HL-60 (cell line): ENCODE data around the gene ADGRF5.

ENCODE experiments used
- DNase-seq, 2 experiments: peaks; one replicate each; pipeline ENCODE4 v3.0.0-alpha.2; 2010 to 2020; ENCODE audit warnings: low read depth in 1 of 2, low spot score in 1 of 2
- H3K27ac ChIP-seq: fragments of 250-450 bp; sonication (Bioruptor Pico); replicated peaks from 2 replicates; pipeline ENCODE4 v1.5.1; 2020; ENCODE audit warnings: mild to moderate bottlenecking, moderate library complexity
- H3K27me3 ChIP-seq: fragments of 250-450 bp; sonication (Bioruptor Pico); 2 replicates; pipeline ENCODE4 v1.5.1; 2021; ENCODE audit warnings: mild to moderate bottlenecking, moderate library complexity; ENCODE audit not compliant: insufficient read depth, poor library complexity, severe bottlenecking
- H3K4me3 ChIP-seq: replicated peaks from 2 replicates; pipeline ENCODE4 v1.5.1; 2011; ENCODE audit warnings: mild to moderate bottlenecking, control low read depth, low read length; ENCODE audit not compliant: insufficient read depth
- GABPA ChIP-seq: IDR thresholded peaks from 2 replicates; pipeline ENCODE4 v1.6.1; 2012; ENCODE audit warnings: low read depth
- POLR2AphosphoS5 ChIP-seq: IDR thresholded peaks from 2 replicates; pipeline ENCODE4 v1.6.1; 2012; ENCODE audit warnings: low read depth
- SPI1 ChIP-seq: IDR thresholded peaks from 2 replicates; pipeline ENCODE4 v1.6.1; 2012; ENCODE audit warnings: low read depth, mild to moderate bottlenecking, borderline replicate concordance
- TF ChIP-seq, protein P1 (sequence below): IDR thresholded peaks from 2 replicates; pipeline ENCODE4 v1.6.1; 2012; ENCODE audit warnings: low read depth; ENCODE audit not compliant: insufficient replicate concordance
- TF ChIP-seq, protein P2 (sequence below): IDR thresholded peaks from one replicate; pipeline ENCODE4 v1.5.1; 2011; ENCODE audit warnings: low read length, control low read depth, inconsistent platforms; ENCODE audit not compliant: insufficient read depth

Gene ADGRF5

DNA sequence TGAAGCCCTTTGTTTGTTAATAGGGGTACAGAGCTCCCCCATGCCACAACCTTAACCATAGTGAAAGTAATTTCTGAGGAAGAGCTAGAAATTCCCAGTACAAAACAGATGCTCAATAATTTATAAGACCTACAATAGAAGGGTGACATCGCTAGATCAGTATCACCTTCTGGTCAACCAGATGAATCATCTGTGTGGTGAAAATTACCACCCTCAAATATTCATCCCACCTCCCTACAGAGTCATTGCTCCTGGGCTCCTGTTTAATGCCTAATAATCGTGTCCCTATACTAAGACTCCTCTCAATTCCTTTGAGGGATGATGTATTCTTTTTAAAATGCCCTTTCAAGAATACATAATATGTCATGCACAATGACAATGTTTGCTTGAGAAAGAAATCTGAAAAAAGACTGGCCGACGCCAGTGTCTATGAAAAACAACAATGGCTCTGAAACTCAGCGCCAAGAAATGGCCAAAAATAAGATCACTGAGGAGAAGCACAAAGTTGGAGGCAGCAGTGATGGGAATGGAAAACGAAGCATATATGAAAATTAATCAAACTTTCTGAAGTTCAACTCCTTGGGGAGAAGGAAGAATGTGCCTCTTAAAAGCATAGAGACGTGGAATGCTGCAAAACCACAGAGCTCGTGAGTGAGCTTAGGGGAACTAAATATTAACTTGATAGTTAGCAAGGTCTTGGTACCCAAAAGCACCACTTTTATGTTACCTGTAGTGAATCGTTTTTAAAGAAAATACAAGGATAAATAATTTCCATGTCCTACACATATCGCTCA, 11.0 kb upstream of the ADGRF5 start:
- H3K4me3 ChIP-seq = no peak overlapping the region
- TF ChIP-seq, protein P1, sequence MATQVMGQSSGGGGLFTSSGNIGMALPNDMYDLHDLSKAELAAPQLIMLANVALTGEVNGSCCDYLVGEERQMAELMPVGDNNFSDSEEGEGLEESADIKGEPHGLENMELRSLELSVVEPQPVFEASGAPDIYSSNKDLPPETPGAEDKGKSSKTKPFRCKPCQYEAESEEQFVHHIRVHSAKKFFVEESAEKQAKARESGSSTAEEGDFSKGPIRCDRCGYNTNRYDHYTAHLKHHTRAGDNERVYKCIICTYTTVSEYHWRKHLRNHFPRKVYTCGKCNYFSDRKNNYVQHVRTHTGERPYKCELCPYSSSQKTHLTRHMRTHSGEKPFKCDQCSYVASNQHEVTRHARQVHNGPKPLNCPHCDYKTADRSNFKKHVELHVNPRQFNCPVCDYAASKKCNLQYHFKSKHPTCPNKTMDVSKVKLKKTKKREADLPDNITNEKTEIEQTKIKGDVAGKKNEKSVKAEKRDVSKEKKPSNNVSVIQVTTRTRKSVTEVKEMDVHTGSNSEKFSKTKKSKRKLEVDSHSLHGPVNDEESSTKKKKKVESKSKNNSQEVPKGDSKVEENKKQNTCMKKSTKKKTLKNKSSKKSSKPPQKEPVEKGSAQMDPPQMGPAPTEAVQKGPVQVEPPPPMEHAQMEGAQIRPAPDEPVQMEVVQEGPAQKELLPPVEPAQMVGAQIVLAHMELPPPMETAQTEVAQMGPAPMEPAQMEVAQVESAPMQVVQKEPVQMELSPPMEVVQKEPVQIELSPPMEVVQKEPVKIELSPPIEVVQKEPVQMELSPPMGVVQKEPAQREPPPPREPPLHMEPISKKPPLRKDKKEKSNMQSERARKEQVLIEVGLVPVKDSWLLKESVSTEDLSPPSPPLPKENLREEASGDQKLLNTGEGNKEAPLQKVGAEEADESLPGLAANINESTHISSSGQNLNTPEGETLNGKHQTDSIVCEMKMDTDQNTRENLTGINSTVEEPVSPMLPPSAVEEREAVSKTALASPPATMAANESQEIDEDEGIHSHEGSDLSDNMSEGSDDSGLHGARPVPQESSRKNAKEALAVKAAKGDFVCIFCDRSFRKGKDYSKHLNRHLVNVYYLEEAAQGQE = no peak
- TF ChIP-seq SPI1 = no peak
- H3K27ac ChIP-seq = no peak overlapping the region
- DNase-seq = no peak
- no peaks in the 10 kb centered on the region for H3K27me3 ChIP-seq

DNA sequence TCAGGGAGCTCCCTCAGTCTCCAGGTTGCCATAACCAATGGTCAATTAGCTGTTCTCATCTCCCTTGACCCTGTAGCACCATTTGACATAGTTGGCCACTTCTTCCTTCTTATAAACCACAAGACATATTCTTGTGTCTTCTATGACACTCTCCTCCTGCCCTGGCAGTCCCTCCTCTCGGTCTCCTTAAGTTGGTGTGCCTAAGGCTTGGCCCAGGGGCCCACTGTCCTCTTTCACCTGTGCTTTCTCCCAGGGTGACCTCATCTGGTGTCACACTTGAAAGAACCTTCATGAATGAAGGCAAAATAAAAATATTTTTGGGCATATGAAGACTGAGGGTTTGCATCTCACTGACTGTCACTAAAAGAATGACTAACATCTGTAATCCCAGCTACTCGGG, 9.7 kb upstream of the ADGRF5 start:
- Histone ChIP-seq H3K27ac (no peak overlapping the region), H3K27me3 (no peaks in the 10 kb centered on the region), H3K4me3 (no peak overlapping the region)
- DNase-seq = no peak
- TF ChIP-seq SPI1 (no peak), GABPA (no peak), POLR2AphosphoS5 (no peak)
- TF ChIP-seq, protein P1 = no peak

DNA sequence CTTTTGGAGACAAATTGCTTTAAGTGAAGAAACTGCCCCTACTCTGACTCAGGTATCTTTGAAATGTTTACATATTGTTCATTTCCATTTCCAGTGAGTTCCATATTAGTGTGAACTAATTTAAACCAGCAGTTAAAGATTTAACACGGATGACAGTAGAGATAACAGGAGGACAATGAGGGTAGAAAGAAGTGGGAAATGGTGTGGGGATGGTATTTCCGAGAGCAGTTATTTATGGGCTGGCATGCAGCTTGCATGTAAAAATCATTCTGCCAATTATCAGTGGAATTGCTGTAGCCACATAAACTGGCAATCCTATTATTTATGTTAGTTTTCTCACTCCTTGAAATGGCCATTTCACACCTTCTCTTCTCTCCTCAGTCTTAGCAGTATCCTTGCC, 8.6 kb upstream of the ADGRF5 start:
- DNase-seq = no peak
- no peaks in the 10 kb centered on the region for H3K27me3 ChIP-seq
- H3K4me3 ChIP-seq = no peak overlapping the region
- TF ChIP-seq GABPA (no peak), SPI1 (no peak), POLR2AphosphoS5 (no peak)
- TF ChIP-seq, protein P2, sequence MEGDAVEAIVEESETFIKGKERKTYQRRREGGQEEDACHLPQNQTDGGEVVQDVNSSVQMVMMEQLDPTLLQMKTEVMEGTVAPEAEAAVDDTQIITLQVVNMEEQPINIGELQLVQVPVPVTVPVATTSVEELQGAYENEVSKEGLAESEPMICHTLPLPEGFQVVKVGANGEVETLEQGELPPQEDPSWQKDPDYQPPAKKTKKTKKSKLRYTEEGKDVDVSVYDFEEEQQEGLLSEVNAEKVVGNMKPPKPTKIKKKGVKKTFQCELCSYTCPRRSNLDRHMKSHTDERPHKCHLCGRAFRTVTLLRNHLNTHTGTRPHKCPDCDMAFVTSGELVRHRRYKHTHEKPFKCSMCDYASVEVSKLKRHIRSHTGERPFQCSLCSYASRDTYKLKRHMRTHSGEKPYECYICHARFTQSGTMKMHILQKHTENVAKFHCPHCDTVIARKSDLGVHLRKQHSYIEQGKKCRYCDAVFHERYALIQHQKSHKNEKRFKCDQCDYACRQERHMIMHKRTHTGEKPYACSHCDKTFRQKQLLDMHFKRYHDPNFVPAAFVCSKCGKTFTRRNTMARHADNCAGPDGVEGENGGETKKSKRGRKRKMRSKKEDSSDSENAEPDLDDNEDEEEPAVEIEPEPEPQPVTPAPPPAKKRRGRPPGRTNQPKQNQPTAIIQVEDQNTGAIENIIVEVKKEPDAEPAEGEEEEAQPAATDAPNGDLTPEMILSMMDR = no peak
- TF ChIP-seq, protein P1 = no peak
- no peak overlapping the region for H3K27ac ChIP-seq

DNA sequence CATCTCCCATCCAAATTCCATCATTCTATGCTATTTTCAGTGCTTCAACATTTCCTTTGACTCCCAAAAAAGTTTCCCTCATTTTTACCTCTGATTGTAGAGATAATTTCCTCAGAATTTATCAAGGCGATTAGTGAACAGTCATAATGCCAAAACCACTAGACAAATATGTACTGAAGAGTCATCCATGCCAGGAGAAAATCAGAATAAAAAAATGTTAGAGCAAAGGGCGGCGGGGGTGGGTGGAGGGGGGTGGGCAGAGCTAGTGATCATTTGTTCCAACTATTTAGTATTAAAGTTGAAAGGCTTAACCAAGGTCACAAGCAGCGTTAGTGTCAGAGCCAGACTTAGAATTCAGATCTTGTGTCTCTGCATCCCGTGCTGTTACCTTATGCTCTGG, 5.3 kb upstream of the ADGRF5 start:
- Histone ChIP-seq H3K27me3 (no peaks in the 10 kb centered on the region), H3K27ac (no peak overlapping the region), H3K4me3 (no peak overlapping the region)
- no peak for DNase-seq
- TF ChIP-seq SPI1 (no peak), POLR2AphosphoS5 (no peak), GABPA (no peak)
- TF ChIP-seq, protein P1 = no peak
- TF ChIP-seq, protein P2 = no peak
